DLD1 (cell line): Measurements from ENCODE around the gene ZCCHC10.
"Not testable (repeated sequence)": the region's sequence is repeated elsewhere in the genome, so short reads cannot be mapped to it uniquely, and the experiment has no call there.

Source experiments
- in situ Hi-C: cut with HindIII; loops from 2 replicates; pipeline ENCODE4 v1.10.0; 2017; ENCODE audit warnings: low sequenced_read_pairs

The ZCCHC10 gene

DNA sequence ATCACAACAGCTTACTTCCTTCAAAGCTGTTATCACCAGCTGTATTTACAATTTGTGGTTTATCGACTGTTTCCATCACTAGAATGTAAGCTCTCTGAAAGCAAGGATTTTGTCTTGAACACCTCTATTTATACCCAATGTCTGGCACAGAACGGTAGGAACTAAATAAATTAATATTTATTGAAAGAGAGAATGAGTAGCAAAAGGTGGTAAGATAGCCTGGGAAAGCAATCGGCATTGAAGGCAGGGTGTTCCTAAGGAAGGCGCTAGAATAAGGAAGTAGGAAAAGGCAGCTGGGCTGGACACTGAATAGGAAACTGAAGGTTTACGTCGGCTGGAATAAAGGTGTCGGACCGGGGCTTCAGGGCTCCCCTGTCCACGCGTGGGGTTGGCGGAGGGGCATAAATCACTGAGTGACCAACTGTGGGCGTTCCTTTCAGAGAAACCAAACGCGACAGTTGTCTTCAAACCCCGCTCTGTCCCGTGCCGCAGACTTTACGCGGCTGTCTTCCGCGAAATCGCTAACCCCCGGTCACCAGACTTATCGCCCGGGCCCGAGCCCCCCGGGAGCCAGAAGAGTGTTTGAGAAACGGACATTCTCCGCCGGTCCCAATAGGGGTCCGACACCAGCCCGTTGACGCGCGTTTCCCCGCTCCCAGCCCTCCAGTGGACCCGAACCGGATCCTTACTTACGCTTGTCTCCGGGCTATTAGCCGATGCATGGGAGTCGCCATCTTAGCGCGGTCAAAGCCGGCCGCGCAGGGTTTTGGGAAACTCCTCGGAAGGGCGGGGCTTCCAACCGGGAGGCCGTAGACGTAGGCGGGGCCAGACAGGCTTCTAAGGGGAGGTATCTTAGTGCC is at the start of gene ZCCHC10:
TSS of gene ZCCHC10 (minus strand) at position 746 of the 860 bp plus-strand sequence. CDS start at position 734, 12 bp downstream.
- in situ Hi-C loops: no loop called here

DNA sequence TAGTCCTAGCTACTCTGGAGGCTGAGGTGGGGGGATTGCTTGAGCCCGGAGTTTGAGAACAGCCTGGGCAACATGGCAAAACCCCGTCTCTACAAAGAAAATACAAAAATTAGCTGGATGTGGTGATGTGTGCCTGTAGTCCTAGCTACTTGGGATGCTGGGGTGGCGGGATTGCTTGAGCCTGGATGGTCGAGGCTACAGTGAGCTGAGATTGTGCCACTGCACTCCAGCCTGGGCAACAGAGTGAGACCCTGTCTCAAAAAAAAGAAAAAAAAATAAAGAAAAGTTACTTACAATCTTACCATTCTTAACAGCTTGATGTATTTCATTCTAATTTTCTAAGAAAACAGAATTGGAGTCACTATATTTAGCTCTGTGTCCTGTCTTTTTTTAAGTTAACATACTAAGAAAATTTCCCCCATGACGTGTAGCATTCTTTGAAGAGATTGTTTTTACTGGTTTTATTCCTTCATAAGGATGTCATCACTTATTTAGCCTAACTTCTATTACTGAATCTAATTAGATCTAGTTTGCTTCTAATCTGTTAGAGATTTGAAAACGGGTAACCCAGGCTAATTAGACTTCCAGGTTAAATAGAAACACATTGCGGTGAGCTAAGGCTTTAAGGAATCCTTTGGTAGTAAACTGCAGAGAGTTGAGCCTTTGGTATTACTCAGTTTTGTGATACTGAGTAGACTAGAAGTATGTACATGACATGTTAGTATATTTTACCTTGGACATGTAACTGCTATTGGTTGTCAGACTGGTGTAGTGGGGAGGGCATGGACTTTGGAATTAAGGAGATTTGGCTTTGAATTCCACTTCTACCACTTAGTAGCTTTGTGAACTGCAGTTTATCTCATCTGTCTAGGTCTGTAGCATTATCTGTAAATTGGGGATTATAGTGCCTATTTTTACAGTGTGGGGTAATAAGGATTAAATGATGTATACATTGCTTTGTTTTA is 49.5 kb upstream of the ZCCHC10 start:
- in situ Hi-C loops: no loop called here

DNA sequence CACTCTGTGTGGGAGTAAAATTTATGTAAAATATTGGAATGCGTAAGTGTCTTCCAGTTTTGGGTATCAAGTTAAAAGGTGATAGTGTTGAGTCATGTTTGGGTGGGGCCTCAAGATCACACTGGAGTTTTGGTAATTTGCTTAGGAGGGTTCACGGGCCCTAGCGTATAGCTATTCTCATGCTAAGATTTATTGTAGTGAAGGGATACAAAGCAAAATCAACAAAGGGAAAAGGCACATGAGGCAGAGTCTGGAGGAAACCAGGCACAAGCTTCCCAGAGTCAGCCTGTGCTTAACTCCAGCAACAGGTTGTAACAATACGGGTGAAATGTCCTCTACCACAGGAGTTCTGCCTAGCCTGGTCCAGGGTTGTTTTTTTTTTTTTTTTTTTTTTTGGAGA is 45.7 kb upstream of the ZCCHC10 start:
- in situ Hi-C loops: no loop called here

DNA sequence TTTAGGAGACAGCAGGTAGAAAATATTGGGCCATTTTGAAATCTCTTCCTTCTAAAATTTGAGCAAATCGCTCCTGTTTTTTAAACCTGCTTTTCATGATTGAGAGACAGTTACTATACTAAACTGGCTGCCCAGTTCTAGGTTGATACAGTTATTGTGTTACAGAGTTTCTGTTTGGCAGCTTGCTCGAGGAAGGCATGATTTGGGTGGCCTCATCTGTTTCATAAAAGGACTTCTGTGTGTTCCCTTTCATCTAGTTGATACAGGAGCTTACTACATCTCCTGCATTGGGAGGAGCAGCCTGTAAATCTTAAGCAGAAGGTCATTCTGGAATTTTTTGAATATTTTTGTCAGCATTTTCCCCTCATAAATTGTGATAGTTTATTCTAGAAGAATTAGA is 39.7 kb upstream of the ZCCHC10 start:
- in situ Hi-C loops: no loop called here

DNA sequence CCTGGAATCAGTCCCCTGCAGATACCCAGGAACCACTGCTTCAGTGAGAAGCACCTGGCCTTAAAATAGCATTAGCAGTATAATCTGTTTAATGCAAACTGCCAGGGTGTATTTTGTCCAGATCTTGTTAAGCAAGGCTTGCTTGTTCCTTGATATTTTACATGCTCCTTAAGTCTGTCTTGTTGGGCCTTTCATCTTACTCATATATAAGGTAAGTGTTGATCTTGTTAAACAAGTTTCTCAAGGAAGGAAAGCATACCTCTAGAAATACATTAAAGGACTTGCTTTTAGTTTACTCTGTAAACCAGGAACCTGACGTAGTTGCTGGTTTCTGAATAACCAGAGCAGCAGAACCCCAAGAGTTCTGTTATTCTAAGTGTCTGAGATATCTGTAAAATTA is 39.1 kb upstream of the ZCCHC10 start:
- in situ Hi-C loops: no loop called here

DNA sequence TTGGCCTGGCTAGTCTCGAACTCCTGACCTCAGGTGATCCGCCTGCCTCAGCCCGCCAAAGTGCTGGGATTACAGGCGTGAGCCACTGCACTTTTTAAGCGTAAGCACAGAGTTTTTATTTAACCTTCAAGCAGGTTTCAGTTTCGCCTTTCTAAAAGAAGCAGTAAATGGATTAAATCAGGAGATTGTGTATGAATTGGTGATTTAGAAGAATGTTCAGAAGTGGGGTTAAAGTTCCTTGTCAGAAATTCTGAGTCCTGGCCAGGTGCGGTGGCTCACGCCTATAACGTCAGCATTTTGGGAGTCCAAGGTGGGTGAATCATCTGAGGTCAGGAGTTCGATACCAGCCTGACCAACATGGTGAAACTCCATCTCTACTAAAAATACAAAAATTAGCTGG is 37.6 kb upstream of the ZCCHC10 start:
- in situ Hi-C loops: no loop called here

DNA sequence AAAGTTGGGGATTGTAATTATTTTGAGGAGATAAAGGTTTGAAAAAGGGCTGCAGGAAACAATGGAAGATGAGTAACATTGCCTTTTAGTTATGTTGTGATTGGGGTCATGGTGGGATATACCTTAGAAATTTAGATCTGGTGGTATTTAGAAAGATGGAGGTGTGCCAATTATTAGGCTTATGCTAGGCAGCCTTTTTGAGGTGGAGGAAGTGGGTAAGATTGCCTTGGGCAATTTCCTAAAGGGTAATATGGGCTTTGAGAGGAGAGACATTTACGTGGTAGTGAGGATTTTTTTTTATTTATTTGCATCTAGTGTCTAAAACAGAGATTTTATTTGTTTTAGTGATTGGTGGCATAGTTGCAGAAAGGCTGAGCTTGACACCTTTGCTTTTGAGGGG is 35.9 kb upstream of the ZCCHC10 start:
- in situ Hi-C loops: no loop called here

DNA sequence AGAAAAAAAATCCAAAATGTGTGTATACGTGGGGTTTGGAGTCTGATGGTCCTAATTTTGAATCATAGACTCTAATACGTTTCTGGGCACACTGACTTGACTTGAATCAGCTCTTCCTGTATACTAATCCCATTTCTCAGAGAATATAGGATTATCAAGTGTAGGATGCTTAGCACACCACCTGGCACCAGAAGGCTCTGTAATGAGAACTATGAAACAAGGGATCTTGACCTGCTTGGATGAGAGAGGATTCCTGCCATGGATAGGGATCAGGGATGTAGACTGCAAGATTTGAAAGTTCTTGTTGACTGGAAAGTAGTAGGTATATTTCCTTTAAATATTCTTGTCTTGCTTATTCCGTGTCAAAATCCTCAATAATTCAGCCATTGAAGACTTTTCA is 33.3 kb upstream of the ZCCHC10 start:
- in situ Hi-C loops: no loop called here

DNA sequence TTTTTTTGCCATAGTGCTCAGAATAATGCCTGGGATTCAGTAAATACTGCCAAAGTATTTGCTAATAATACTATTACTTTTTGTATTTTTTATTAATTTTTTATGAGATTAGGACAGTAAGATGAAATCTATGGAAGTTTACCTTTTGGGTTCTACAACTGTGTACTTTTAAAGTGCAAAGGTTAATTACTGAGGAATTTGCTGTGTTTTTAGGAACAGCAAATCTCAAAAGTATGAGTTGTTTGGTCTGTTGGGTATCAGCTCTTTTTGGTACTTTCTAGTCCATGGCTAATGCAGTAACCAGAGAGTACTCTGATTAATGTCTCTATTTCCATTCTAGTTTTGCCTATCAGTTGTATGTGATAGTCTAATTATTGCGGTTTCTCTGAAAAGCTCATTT is 30.5 kb upstream of the ZCCHC10 start:
- in situ Hi-C loops: no loop called here

DNA sequence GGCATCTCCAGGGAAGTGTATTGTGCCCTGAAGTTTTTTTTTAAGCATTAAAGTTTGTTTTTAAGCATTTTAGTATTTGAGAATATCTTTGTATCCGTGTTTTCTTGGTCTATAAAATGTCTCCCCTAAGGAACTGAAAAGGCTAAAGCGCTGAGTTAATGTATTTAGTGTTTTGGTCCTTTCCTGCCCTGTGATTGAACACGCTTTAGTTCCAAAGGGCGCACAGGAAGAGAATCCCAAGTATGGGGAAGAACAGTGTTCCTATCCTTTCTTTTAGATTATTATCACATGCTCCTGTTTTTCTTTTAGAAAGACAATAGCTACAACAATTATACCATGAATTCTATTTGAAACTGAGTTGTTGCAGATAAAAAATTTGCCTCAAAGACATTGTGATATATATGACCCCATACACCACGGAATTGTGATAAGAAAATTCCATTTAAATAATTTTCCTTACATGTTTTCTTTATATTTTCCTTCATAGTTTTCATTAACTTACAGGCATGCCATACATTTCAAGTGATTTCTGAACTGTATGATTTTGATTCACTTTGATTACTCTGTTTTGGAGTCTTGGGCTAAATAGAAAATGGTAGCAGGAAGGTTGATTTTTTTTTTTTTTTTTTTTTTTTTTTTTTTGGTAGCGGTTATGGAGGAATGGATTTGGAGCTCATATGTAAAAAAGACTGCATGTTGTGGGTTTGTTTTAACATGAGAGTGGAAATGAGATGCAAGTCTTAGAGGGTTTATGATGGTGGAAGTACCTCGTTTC is 28.5 kb upstream of the ZCCHC10 start:
- in situ Hi-C loops: no loop called here

DNA sequence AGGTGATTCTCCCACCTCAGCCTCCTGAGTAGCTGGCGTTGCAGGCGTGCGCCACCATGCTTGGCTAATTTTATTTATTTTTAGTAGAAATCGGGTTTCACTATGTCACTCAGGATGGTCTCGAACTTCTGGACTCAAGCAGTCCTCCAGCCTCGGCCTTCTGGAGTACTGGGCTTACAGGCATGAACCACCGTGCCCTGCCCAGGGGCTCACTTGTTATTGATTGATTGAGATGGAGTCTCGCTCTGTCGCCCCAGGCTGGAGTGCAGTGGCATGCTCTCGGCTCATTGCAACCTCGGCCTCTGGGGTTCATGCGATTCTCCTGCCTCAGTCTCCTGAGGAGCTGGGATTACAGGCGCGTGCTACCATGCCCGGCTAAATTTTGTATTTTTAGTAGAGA is 27.1 kb upstream of the ZCCHC10 start:
- in situ Hi-C loops: no loop called here

DNA sequence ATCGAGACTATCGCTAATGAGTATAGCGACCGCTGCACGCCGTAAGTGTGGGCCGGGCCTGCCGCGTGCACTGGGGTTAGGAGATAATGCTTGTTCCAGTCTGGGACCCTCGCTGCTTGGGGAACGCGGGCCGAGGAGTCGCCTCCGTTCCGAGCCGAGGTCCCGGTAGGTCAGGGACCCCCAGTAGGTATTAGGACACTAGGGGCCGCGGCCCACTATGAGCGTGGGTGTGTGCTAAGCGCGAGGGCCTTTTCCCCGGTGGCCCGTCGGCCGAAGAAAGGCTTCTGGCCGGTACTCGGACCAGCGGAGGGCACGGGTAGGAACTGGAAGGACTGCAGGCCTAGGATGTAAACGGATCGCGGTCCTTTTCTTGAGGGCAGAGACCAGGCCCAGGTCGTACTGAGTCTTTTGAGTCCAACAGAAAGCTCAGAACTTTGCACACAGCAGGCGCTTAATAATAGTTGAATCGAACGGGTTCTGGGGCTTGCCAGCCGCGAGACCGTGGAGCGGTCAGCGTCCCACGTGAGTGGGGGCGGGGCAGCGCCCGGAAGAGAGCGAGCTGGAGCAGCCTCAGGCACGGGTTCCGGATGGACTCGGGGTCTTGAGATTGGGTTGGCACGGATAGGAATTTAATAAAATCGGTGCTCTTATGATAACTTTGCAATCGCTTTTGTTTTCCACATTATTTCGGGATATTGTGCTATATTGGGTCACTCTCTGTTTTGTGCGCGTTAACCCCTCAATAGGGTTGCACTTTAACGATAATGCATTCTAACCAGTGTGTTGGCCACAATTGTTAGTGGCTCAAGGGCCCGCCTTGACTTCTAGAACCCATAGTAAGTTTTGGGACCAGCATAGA is 26.2 kb upstream of the ZCCHC10 start:
- in situ Hi-C loops: no loop called here

DNA sequence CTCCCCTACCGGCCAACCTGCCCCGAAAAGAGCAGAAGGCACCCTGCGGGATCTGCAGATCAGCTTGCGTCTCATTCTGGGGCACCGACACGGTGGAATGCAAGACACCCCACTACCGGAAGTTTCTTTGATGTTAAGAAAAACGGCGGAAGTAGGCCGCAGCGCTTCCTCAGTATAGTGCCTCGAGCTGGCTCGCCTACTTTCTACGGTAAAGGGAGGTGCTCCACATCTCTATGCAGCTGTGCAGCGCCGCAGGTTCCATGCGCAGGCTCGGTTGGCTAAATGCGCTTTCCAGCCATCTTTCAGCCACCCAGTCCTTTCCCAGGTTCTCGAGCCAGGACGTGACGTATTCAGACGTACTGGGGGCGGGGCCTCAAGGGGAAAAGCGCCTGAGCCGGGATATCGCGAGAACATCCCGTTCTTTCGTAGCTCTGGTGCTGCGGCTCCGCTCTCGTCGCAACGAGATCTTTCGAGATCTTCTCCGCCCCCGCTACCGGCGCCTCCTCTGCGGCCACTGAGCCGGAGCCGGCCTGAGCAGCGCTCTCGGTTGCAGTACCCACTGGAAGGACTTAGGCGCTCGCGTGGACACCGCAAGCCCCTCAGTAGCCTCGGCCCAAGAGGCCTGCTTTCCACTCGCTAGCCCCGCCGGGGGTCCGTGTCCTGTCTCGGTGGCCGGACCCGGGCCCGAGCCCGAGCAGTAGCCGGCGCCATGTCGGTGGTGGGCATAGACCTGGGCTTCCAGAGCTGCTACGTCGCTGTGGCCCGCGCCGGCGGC is 25.4 kb upstream of the ZCCHC10 start, which contains the start of gene HSPA4:
TSS of gene HSPA4 (plus strand) at position 472 of the 775 bp plus-strand sequence. CDS start at position 710, 238 bp downstream.
- in situ Hi-C loops: no loop called here

DNA sequence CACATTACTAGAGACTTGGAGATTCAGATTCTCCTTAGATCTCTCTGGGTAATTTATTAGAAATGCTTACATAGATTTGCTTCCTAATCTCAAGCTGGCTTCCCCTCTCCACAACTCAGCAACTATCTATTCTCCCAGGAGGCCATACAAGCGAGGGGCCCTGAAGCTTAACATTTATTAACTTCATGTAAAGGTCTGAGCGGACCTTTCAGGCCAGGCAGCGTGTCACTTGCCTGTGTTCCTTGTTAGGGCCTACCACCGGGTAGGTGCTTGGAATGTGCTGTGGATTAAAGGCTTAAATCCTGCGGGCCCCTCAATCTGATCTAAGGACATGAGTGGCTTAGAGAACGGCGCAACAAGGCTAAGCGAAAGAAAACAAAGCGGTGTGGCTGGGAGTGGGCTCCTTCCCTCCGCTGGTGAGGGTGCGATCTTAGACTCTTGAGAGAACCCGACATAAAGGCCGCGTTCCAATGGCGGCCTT is 24.8 kb upstream of the ZCCHC10 start:
- in situ Hi-C loops: no loop called here

DNA sequence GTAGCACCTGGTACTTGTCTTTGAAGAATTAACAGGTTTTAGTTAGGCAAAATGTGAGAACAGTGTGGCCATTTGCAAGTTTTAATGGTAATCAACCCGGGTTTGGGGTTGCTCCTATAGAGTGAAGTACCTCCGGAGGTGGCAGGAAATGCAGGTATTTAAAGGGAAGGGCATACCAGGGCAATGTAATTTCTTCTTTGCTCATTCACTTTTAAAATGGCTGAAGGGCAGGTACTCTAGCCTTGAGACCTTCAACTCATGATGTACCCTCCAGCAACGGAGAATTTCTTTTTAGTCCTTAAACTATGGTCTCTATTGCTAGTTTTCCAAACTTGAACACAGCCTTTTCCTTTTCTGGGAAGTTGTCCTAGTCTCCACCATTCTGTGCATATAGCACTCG is 24.2 kb upstream of the ZCCHC10 start:
- in situ Hi-C loops: no loop called here

DNA sequence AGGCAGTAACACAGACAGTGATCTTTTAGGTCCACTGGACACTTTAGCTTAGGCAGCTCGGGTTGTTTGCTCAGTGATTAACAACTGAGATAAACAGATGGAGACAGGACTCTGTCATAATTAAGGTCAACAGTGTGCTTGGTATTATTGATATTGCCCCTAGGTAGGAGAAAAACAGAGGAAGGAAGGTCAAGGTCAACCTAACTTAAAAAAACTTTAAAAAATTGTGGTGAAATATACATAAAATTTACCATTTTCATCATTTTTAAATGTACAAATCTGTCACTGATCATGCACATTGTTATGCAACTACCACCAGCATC is 23.3 kb upstream of the ZCCHC10 start:
- in situ Hi-C loops: no loop called here

DNA sequence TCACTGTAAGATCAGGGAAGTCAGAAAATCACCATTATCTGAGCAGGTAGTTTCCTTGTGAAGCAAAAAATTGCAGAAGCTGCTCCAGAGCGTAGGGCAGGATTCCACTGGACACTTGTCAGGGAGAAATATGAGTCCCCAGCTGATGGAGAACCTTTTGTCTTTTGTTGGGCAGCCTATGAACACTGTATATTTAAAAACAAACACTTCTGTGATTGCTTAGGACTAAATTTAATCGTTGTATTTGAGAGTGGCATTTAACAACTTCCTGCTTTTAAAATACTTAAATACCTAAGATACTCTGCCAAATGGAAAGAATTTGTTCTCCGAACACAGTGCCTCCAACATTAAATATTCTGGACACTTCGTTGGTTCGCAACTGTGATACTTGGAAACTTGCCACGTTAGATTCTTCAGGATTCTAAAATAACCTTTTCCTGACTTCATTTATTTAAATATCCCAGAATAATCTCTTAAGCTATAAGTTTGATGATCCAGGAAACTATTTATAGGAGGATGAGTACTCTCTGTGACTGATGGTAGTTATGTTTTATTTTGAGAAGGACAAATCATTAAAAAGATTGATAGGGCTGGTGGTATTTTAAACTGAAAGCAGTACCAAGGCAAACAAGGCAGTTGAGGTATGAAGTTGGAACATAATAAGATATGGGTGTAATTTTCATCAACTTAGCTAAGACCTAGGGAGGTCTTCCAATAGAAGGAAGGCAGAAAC is 22.8 kb upstream of the ZCCHC10 start:
- in situ Hi-C loops: no loop called here

DNA sequence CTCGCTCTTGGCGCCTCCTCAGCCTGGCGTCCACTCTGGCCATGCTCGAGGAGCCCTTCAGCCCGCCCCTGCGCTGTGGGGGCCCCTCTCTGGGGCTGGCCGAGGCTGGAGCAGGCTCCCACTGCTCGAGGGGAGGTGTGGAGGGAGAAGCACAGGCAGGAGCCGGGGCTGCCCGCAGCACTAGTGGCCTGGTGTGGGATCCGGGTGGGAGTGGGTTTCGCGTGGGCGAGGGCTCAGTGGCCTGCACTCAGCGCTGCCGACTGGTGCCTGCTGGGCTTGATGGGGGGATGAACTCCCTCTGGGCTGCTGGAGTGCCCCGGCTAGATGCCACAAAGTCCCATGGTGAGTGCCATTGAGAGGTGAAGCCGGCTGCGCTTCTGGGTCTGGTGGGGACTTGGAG is 21.1 kb upstream of the ZCCHC10 start:
- in situ Hi-C loops: no loop called here

DNA sequence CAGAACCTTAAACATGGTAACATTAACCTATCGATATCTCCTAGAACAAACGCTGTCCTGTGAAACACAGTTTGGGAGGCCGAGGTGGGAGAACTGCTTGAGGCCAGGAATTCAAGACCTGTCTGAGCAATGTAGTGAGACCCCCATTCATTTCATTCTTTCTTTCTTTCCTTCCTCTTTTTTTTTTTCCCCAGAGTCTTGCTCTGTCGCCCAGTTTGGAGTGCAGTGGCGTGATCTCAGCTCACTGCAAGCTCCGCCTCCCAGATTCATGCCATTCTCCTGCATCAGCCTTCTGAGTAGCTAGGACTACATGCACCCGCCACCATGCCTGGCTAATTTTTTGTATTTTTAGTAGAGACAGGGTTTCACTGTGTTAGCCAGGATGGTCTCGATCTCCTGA is 20.2 kb upstream of the ZCCHC10 start:
- in situ Hi-C loops: not testable (repeated sequence)
